T-helper 2 cell treated with Interferon-gamma antibody and Interleukin-4, amounts not matched to agents 5 μg/mL and 100 μg/mL, for 36 hours (primary cell): ENCODE measurements around the gene SPINK8.
A peak's percentile ranks its signal among the peaks of the same experiment; 100 is the strongest.

Source experiments
- DNase-seq: peaks from one replicate; pipeline ENCODE4 v3.0.0; 2021; ENCODE audit warnings: low spot score
- H3K27ac Mint-ChIP-seq: one replicate; pipeline ENCODE4 v1.8.0; 2021; ENCODE audit warnings: mild to moderate bottlenecking, mixed read lengths
- H3K27me3 Mint-ChIP-seq: one replicate; pipeline ENCODE4 v1.8.0; 2021; ENCODE audit warnings: low read depth, mixed read lengths
- H3K36me3 Mint-ChIP-seq: one replicate; pipeline ENCODE4 v1.8.0; 2021; ENCODE audit warnings: low read depth, mixed read lengths
- H3K4me1 Mint-ChIP-seq: one replicate; pipeline ENCODE4 v1.8.0; 2021; ENCODE audit warnings: low read depth, mixed read lengths
- H3K4me3 Mint-ChIP-seq: one replicate; pipeline ENCODE4 v1.8.0; 2022; ENCODE audit warnings: mild to moderate bottlenecking, moderate library complexity, mixed read lengths
- H3K9me3 Mint-ChIP-seq: one replicate; pipeline ENCODE4 v1.8.0; 2021; ENCODE audit warnings: mixed read lengths

SPINK8 gene

GRCh38 chr3:48305396-48305795 lies 28.1 kb downstream of the SPINK8 start:
- peaks cover 34% of the 10 kb centered on the region for H3K27me3 Mint-ChIP-seq
- no peak overlapping the region for H3K4me3 Mint-ChIP-seq
- peaks cover 20% of the 10 kb centered on the region for H3K4me1 Mint-ChIP-seq
- no peak for DNase-seq
- H3K36me3 Mint-ChIP-seq, result peaks cover 5% of the 10 kb centered on the region
- no peaks in the 10 kb centered on the region for H3K9me3 Mint-ChIP-seq
- no peak overlapping the region for H3K27ac Mint-ChIP-seq

GRCh38 chr3:48303021-48303420 lies 30.4 kb downstream of the SPINK8 start:
- Mint-ChIP-seq H3K27me3 (peaks cover 22% of the 10 kb centered on the region), H3K4me3 (peak overlapping the region; percentile 97), H3K4me1 (peaks cover 31% of the 10 kb centered on the region), H3K27ac (no peak overlapping the region), H3K9me3 (no peaks in the 10 kb centered on the region), H3K36me3 (peaks cover 14% of the 10 kb centered on the region)
- DNase-seq, result no peak

DNA sequence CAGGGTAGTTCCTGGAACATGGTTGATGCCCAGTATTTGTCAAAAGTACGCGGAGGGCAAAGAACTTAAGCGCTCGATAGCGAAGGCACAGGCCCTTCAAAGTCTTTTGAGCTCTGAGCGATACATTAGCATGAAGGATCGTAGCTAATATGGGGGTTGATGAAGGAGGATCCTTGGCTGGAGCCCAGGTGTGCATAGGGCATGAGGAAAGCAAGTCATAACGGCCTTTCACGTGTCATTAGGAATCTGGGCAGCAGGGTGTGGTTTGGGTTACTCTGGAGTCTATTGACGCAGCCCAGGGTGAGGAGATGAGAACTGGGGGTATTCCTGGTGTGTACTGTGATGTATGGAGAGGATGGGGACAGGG lies 31.7 kb downstream of the SPINK8 start:
- Mint-ChIP-seq H3K4me3 (peak overlapping the region; percentile 97), H3K27ac (peak overlapping the region; percentile 86), H3K27me3 (peaks cover 14% of the 10 kb centered on the region), H3K9me3 (no peaks in the 10 kb centered on the region), H3K36me3 (peaks cover 18% of the 10 kb centered on the region), H3K4me1 (peaks cover 25% of the 10 kb centered on the region)
- no peak for DNase-seq

GRCh38 chr3:48301020-48301799 lies 32.3 kb downstream of the SPINK8 start, which contains the start of gene NME6:
TSS of gene NME6 (minus strand) at chr3:48301367.
- Mint-ChIP-seq H3K9me3 (no peaks in the 10 kb centered on the region), H3K36me3 (peaks cover 23% of the 10 kb centered on the region), H3K4me1 (peaks cover 24% of the 10 kb centered on the region), H3K27ac (peak within 1 kb of the TSS; percentile 95), H3K27me3 (peaks cover 12% of the 10 kb centered on the region), H3K4me3 (peak within 1 kb of the TSS; percentile 97)
- DNase-seq, result peak; percentile 91

DNA sequence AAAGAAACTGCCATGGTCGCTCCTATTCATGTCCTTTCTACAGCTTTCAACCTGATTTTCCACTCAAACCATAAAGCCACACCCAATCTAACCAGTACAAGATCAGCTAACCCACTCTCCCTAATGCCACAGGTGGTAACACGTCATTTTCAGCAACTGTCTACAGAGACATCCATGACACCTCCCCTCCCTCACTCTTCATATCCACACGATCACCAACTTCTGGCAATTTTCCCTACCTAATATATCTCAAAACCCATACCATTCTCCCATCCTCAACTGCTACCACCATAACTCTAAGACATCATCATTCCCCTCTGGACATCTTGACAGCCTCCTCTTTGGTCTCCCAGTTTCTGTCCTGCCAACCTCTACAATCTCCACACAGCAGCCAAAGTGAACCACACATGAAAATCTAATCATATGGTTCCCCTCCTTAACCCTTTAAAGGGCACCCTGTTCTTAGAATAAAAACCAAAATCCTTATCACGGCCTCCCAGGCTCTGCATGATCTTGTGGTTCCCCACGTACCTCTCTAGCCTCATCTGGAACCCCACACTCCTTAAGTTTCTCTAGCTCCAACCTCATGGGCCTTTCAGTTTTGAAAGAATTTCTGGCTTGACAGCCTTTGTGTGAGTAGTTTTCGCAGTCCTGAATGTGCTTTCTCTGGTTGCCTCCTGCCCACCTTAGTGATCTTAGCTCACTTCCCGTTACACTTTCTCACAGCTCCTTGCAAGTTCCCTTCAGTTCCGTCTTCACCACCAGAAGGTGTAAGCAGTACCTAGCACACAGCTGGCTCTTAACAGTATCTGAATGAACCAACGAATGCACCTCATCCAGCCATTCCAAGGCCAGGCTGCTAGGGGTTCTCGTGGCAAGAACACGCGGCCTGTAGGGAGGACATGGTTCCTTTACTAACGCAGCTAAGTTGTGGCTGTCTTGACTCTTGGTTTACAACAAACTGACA lies 33.4 kb downstream of the SPINK8 start:
- DNase-seq, result peak; percentile 31
- Mint-ChIP-seq H3K27ac (peak overlapping the region; percentile 95), H3K27me3 (peaks cover 4% of the 10 kb centered on the region), H3K4me1 (peaks cover 24% of the 10 kb centered on the region), H3K9me3 (no peaks in the 10 kb centered on the region), H3K4me3 (peak overlapping the region; percentile 97), H3K36me3 (peaks cover 25% of the 10 kb centered on the region)

- no peak overlapping the region for H3K27ac Mint-ChIP-seq
- H3K9me3 Mint-ChIP-seq, result no peaks in the 10 kb centered on the region
- H3K4me1 Mint-ChIP-seq, result peaks cover 17% of the 10 kb centered on the region
- H3K27me3 Mint-ChIP-seq, result no peaks in the 10 kb centered on the region
- H3K36me3 Mint-ChIP-seq, result peaks cover 40% of the 10 kb centered on the region
- no peak for DNase-seq
- H3K4me3 Mint-ChIP-seq, result no peak overlapping the region
Observed at GRCh38 chr3:48297111-48297810, 36.2 kb downstream of the SPINK8 start.

DNA sequence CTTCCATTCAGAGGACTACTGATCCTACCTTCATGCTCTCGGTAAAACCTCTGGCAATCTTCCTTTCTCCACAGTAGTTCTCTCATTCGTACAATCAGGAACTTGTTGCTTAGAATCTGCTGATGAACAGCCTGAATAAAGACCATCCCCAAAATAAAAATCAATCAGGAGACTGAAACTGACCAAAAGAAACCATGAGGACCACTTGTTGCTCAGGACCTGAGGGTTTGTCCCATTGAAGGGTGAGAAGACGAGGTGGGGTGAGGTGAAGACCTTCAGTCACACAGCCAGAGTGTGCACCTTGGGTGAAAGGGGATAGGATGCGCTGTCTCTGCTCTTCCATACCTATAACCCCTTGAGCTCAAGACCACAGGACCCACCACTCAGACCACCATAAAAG lies 36.8 kb downstream of the SPINK8 start:
- Mint-ChIP-seq H3K9me3 (no peaks in the 10 kb centered on the region), H3K27ac (no peak overlapping the region), H3K36me3 (peaks cover 40% of the 10 kb centered on the region), H3K4me3 (no peak overlapping the region), H3K27me3 (no peaks in the 10 kb centered on the region), H3K4me1 (peaks cover 12% of the 10 kb centered on the region)
- no peak for DNase-seq

DNA sequence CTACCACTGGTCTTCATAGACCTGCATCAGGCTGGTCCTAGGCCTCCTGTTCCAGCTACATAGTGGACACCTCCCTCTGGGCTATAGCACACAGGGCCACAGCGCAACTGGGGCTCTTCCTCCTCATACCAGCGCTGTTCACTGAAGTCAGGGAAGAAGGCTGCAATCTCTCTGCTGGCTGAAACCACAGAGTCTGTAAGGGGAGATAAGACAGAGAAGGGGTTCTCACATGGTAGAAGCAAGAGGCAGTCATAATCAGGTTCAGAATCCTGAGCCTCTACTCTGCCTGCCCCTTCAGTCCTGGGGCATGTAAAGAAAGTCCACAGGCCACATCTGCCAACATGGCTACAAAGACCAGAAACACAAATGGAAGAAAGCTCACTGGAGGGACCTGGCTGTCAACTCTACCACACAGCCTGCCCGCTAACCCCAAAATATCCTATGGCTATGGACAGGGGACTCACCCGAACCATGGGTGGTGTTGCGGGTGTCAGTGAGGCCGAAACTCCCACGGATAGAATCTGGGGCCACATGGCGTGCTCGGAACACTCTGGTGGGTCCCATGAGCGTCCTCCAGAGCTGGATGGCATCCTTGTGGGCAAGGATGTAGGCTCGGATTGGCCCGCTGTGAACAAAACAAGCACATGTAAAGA lies 38.7 kb downstream of the SPINK8 start:
- Mint-ChIP-seq H3K36me3 (peaks cover 39% of the 10 kb centered on the region), H3K27me3 (no peaks in the 10 kb centered on the region), H3K4me1 (peaks cover 5% of the 10 kb centered on the region), H3K27ac (no peak overlapping the region), H3K9me3 (no peaks in the 10 kb centered on the region), H3K4me3 (no peak overlapping the region)
- no peak for DNase-seq

- Mint-ChIP-seq H3K36me3 (peaks cover 32% of the 10 kb centered on the region), H3K4me3 (no peak overlapping the region), H3K4me1 (no peaks in the 10 kb centered on the region), H3K27ac (no peak overlapping the region), H3K9me3 (no peaks in the 10 kb centered on the region), H3K27me3 (no peaks in the 10 kb centered on the region)
- no peak for DNase-seq
Observed at GRCh38 chr3:48289659-48290058, 43.8 kb downstream of the SPINK8 start.

- Mint-ChIP-seq H3K27me3 (no peaks in the 10 kb centered on the region), H3K27ac (no peak overlapping the region), H3K4me3 (no peak overlapping the region), H3K36me3 (peaks cover 17% of the 10 kb centered on the region), H3K4me1 (no peaks in the 10 kb centered on the region), H3K9me3 (no peaks in the 10 kb centered on the region)
- no peak for DNase-seq
Observed at GRCh38 chr3:48287034-48287433, 46.4 kb downstream of the SPINK8 start.

DNA sequence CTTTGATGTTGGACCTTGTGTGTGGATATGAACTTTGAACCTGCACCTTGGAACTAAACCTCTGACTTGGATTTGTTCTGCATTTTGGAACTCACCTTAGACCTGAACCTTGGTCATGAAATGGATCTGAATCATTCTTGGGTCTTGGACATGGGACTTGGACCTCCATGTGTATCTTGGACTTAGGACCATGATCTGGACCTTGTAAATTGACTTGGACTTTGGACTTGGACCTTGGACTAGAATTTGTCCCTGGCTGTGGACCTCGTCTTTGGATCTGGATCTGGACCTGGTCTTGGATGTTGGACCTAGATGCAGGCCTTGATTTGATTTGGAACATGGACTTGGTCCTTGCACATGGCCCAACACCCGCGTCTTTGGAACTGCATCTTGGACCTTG lies 47.2 kb downstream of the SPINK8 start:
- Mint-ChIP-seq H3K9me3 (no peaks in the 10 kb centered on the region), H3K27ac (no peak overlapping the region), H3K4me1 (no peaks in the 10 kb centered on the region), H3K36me3 (peaks cover 16% of the 10 kb centered on the region), H3K27me3 (no peaks in the 10 kb centered on the region), H3K4me3 (no peak overlapping the region)
- no peak for DNase-seq

DNA sequence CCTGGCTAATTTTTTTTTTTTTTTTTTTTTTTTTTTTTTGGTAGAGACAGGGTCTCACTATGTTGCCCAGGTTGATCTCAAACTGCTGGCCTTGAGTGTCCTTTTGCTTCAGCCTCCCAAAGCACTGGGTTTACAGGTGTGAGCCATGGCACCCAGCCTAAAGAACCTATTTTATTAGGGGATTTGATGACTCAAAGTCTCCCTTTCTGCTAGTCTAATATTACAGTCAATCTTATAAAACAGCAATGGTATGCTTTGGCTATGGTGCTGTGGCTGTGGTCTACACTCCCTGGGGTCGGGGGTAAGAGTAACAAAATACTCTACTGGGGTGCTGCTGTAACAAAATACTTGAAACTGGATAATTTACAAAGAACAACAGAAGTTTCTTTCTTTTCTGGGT lies 47.8 kb downstream of the SPINK8 start:
- DNase-seq, result no peak
- Mint-ChIP-seq H3K27me3 (no peaks in the 10 kb centered on the region), H3K9me3 (no peaks in the 10 kb centered on the region), H3K36me3 (peaks cover 16% of the 10 kb centered on the region), H3K4me1 (no peaks in the 10 kb centered on the region), H3K27ac (no peak overlapping the region), H3K4me3 (no peak overlapping the region)

DNA sequence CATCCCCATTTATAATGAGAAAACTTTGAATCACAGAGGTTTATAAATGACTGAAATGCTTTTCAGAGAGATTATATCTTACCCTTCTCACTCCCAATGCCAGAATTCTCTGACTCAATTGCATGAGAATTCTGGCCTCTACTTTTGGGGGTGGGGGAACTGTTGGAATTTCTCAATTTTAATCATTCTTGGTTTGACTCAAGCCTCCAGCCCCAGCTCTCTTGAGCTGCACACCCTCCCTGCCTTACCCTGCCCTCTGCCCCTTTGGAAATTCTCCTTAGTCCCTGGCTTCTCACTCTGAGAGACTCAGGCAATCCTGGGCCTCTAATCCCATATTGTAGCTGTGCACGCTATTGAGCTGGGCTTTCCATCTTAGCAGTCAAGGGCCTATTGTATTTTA lies 48.3 kb downstream of the SPINK8 start:
- H3K27me3 Mint-ChIP-seq, result no peaks in the 10 kb centered on the region
- H3K4me3 Mint-ChIP-seq, result no peak overlapping the region
- no peaks in the 10 kb centered on the region for H3K4me1 Mint-ChIP-seq
- no peak overlapping the region for H3K27ac Mint-ChIP-seq
- no peak for DNase-seq
- no peaks in the 10 kb centered on the region for H3K9me3 Mint-ChIP-seq
- peaks cover 16% of the 10 kb centered on the region for H3K36me3 Mint-ChIP-seq
